Activated CD4-positive, alpha-beta T cell treated with anti-CD3 and anti-CD28 coated beads, Interleukin-2, amount 50 U/mL, for 1 hour (primary cell): ENCODE measurements around the gene FAM151A.

ENCODE experiments used
- DNase-seq: peaks from one replicate; pipeline ENCODE4 v3.0.0-alpha.2; 2020

Gene FAM151A

GRCh38 chr1:54603241-54603640 is 20.1 kb downstream of the FAM151A start:
- no peak for DNase-seq

- DNase-seq, result no peak
Observed at GRCh38 chr1:54602554-54602953, 20.8 kb downstream of the FAM151A start.

GRCh38 chr1:54601730-54602129 is 21.6 kb downstream of the FAM151A start:
- DNase-seq, result no peak

- no peak for DNase-seq
Observed at GRCh38 chr1:54600947-54601721, 22.2 kb downstream of the FAM151A start.

- DNase-seq, result no peak
Observed at GRCh38 chr1:54599211-54599823, 24.0 kb downstream of the FAM151A start.

- DNase-seq, result no peak
Observed at GRCh38 chr1:54597455-54598030, 25.8 kb downstream of the FAM151A start.

GRCh38 chr1:54596756-54597155 is 26.6 kb downstream of the FAM151A start:
- DNase-seq, result no peak

- DNase-seq, result no peak
Observed at GRCh38 chr1:54595956-54596498, 27.3 kb downstream of the FAM151A start.

GRCh38 chr1:54594463-54594862 is 28.9 kb downstream of the FAM151A start:
- DNase-seq, result no peak

GRCh38 chr1:54593571-54594160 is 29.7 kb downstream of the FAM151A start:
- no peak for DNase-seq

GRCh38 chr1:54591127-54591756 is 32.1 kb downstream of the FAM151A start:
- no peak for DNase-seq

- no peak for DNase-seq
Observed at GRCh38 chr1:54588377-54588776, 34.9 kb downstream of the FAM151A start.

- no peak for DNase-seq
Observed at GRCh38 chr1:54585181-54586066, 37.9 kb downstream of the FAM151A start.

- no peak for DNase-seq
Observed at GRCh38 chr1:54584575-54584974, 38.8 kb downstream of the FAM151A start.

- no peak for DNase-seq
Observed at GRCh38 chr1:54583871-54584270, 39.5 kb downstream of the FAM151A start.

- DNase-seq, result no peak
Observed at GRCh38 chr1:54583307-54583686, 40.0 kb downstream of the FAM151A start.

GRCh38 chr1:54582566-54583306 is 40.6 kb downstream of the FAM151A start:
- no peak for DNase-seq

- no peak for DNase-seq
Observed at GRCh38 chr1:54581621-54582035, 41.7 kb downstream of the FAM151A start.

- DNase-seq, result no peak
Observed at GRCh38 chr1:54580856-54581550, 42.3 kb downstream of the FAM151A start.

- DNase-seq, result no peak
Observed at GRCh38 chr1:54579337-54579781, 44.0 kb downstream of the FAM151A start.

- DNase-seq, result no peak
Observed at GRCh38 chr1:54577612-54578011, 45.7 kb downstream of the FAM151A start.
